ENCODE results near the gene VPS50.

Gene VPS50

GRCh38 chr7:93238748-93239147 lies 6.6 kb downstream of the VPS50 start:
- WGBS, 2 experiments, result 94 to 98% methylated on average over 2 of the region's 2 CpGs

GRCh38 chr7:93239824-93240223 lies 7.7 kb downstream of the VPS50 start:
- H3K4me1 ChIP-seq (ENCODE audit: control insufficient read depth, insufficient read depth, low read length), result no peaks in the 10 kb centered on the region
- H3K27ac ChIP-seq (ENCODE audit: insufficient read depth, low read depth, low read length, poor library complexity, severe bottlenecking), result no peak overlapping the region
- no peak overlapping the region for H3K4me3 ChIP-seq (ENCODE audit: insufficient read depth, low read depth, low read length)
- no peaks in the 10 kb centered on the region for H3K36me3 ChIP-seq (ENCODE audit: control insufficient read depth, insufficient read depth, low read length)
- H3K27me3 ChIP-seq (ENCODE audit: control insufficient read depth, insufficient read depth, low read length, poor library complexity, severe bottlenecking), result no peaks in the 10 kb centered on the region
- no peaks in the 10 kb centered on the region for H3K9me3 ChIP-seq (ENCODE audit: control insufficient read depth, low read length)
- WGBS, 2 experiments, result 90 to 95% methylated on average over 4 of the region's 4 CpGs

More at GRCh38 chr7:93238748-93239147, 6.6 kb downstream of the VPS50 start:
- Histone ChIP-seq H3K27me3 (ENCODE audit: control insufficient read depth, insufficient read depth, low read length, poor library complexity, severe bottlenecking) (no peaks in the 10 kb centered on the region), H3K36me3 (ENCODE audit: control insufficient read depth, insufficient read depth, low read length) (no peaks in the 10 kb centered on the region), H3K4me1 (ENCODE audit: control insufficient read depth, insufficient read depth, low read length) (no peaks in the 10 kb centered on the region), H3K4me3 (ENCODE audit: insufficient read depth, low read depth, low read length) (no peak overlapping the region), H3K27ac (ENCODE audit: insufficient read depth, low read depth, low read length, poor library complexity, severe bottlenecking) (no peak overlapping the region), H3K9me3 (ENCODE audit: control insufficient read depth, low read length) (no peaks in the 10 kb centered on the region)

GRCh38 chr7:93242106-93242505 lies 9.9 kb downstream of the VPS50 start:
- H3K9me3 ChIP-seq (ENCODE audit: control insufficient read depth, low read length), result no peaks in the 10 kb centered on the region
- H3K36me3 ChIP-seq (ENCODE audit: control insufficient read depth, insufficient read depth, low read length), result no peaks in the 10 kb centered on the region
- no peaks in the 10 kb centered on the region for H3K4me1 ChIP-seq (ENCODE audit: control insufficient read depth, insufficient read depth, low read length)
- no peak overlapping the region for H3K27ac ChIP-seq (ENCODE audit: insufficient read depth, low read depth, low read length, poor library complexity, severe bottlenecking)
- 81 to 98% methylated on average over 2 to 3 of the region's 3 CpGs for WGBS, 2 experiments
- H3K4me3 ChIP-seq (ENCODE audit: insufficient read depth, low read depth, low read length), result no peak overlapping the region
- H3K27me3 ChIP-seq (ENCODE audit: control insufficient read depth, insufficient read depth, low read length, poor library complexity, severe bottlenecking), result no peaks in the 10 kb centered on the region

- Histone ChIP-seq H3K9me3 (ENCODE audit: control insufficient read depth, low read length) (no peaks in the 10 kb centered on the region), H3K4me3 (ENCODE audit: insufficient read depth, low read depth, low read length) (no peak overlapping the region), H3K36me3 (ENCODE audit: control insufficient read depth, insufficient read depth, low read length) (no peaks in the 10 kb centered on the region), H3K27ac (ENCODE audit: insufficient read depth, low read depth, low read length, poor library complexity, severe bottlenecking) (no peak overlapping the region), H3K4me1 (ENCODE audit: control insufficient read depth, insufficient read depth, low read length) (no peaks in the 10 kb centered on the region), H3K27me3 (ENCODE audit: control insufficient read depth, insufficient read depth, low read length, poor library complexity, severe bottlenecking) (no peaks in the 10 kb centered on the region)
- 75 to 76% methylated on average over 9 of the region's 9 CpGs for WGBS, 2 experiments
Observed at GRCh38 chr7:93245525-93246432, 13.6 kb downstream of the VPS50 start.

- no peaks in the 10 kb centered on the region for H3K36me3 ChIP-seq (ENCODE audit: control insufficient read depth, insufficient read depth, low read length)
- no peaks in the 10 kb centered on the region for H3K27me3 ChIP-seq (ENCODE audit: control insufficient read depth, insufficient read depth, low read length, poor library complexity, severe bottlenecking)
- H3K27ac ChIP-seq (ENCODE audit: insufficient read depth, low read depth, low read length, poor library complexity, severe bottlenecking), result no peak overlapping the region
- no peaks in the 10 kb centered on the region for H3K9me3 ChIP-seq (ENCODE audit: control insufficient read depth, low read length)
- WGBS, 2 experiments, result 73 to 80% methylated on average over 5 of the region's 5 CpGs
- no peaks in the 10 kb centered on the region for H3K4me1 ChIP-seq (ENCODE audit: control insufficient read depth, insufficient read depth, low read length)
- H3K4me3 ChIP-seq (ENCODE audit: insufficient read depth, low read depth, low read length), result no peak overlapping the region
Observed at GRCh38 chr7:93249491-93250148, 17.5 kb downstream of the VPS50 start.

- H3K4me1 ChIP-seq (ENCODE audit: control insufficient read depth, insufficient read depth, low read length), result no peaks in the 10 kb centered on the region
- H3K9me3 ChIP-seq (ENCODE audit: control insufficient read depth, low read length), result no peaks in the 10 kb centered on the region
- H3K4me3 ChIP-seq (ENCODE audit: insufficient read depth, low read depth, low read length), result no peak overlapping the region
- no peak overlapping the region for H3K27ac ChIP-seq (ENCODE audit: insufficient read depth, low read depth, low read length, poor library complexity, severe bottlenecking)
- no peaks in the 10 kb centered on the region for H3K36me3 ChIP-seq (ENCODE audit: control insufficient read depth, insufficient read depth, low read length)
- no peaks in the 10 kb centered on the region for H3K27me3 ChIP-seq (ENCODE audit: control insufficient read depth, insufficient read depth, low read length, poor library complexity, severe bottlenecking)
Observed at GRCh38 chr7:93258661-93259060, 26.5 kb downstream of the VPS50 start.

- H3K27ac ChIP-seq (ENCODE audit: insufficient read depth, low read depth, low read length, poor library complexity, severe bottlenecking), result no peak overlapping the region
- WGBS, 2 experiments, result 100% methylated on average over 1 of the region's 1 CpG; no CpG with 5 or more reads in 1 of the 2 experiments
- H3K9me3 ChIP-seq (ENCODE audit: control insufficient read depth, low read length), result no peaks in the 10 kb centered on the region
- H3K4me3 ChIP-seq (ENCODE audit: insufficient read depth, low read depth, low read length), result no peak overlapping the region
- no peaks in the 10 kb centered on the region for H3K27me3 ChIP-seq (ENCODE audit: control insufficient read depth, insufficient read depth, low read length, poor library complexity, severe bottlenecking)
- H3K4me1 ChIP-seq (ENCODE audit: control insufficient read depth, insufficient read depth, low read length), result no peaks in the 10 kb centered on the region
- H3K36me3 ChIP-seq (ENCODE audit: control insufficient read depth, insufficient read depth, low read length), result no peaks in the 10 kb centered on the region
Observed at GRCh38 chr7:93262535-93262934, 30.4 kb downstream of the VPS50 start.

- Histone ChIP-seq H3K4me3 (ENCODE audit: insufficient read depth, low read depth, low read length) (no peak overlapping the region), H3K36me3 (ENCODE audit: control insufficient read depth, insufficient read depth, low read length) (no peaks in the 10 kb centered on the region), H3K27ac (ENCODE audit: insufficient read depth, low read depth, low read length, poor library complexity, severe bottlenecking) (no peak overlapping the region), H3K4me1 (ENCODE audit: control insufficient read depth, insufficient read depth, low read length) (no peaks in the 10 kb centered on the region), H3K27me3 (ENCODE audit: control insufficient read depth, insufficient read depth, low read length, poor library complexity, severe bottlenecking) (no peaks in the 10 kb centered on the region), H3K9me3 (ENCODE audit: control insufficient read depth, low read length) (no peaks in the 10 kb centered on the region)
- 92 to 100% methylated on average over 4 of the region's 4 CpGs for WGBS, 2 experiments
Observed at GRCh38 chr7:93265220-93265619, 33.1 kb downstream of the VPS50 start.

GRCh38 chr7:93279541-93279940 lies 47.4 kb downstream of the VPS50 start:
- H3K9me3 ChIP-seq (ENCODE audit: control insufficient read depth, low read length), result no peaks in the 10 kb centered on the region
- H3K4me3 ChIP-seq (ENCODE audit: insufficient read depth, low read depth, low read length), result no peak overlapping the region
- no peak overlapping the region for H3K27ac ChIP-seq (ENCODE audit: insufficient read depth, low read depth, low read length, poor library complexity, severe bottlenecking)
- no peaks in the 10 kb centered on the region for H3K36me3 ChIP-seq (ENCODE audit: control insufficient read depth, insufficient read depth, low read length)
- WGBS, 2 experiments, result 97 to 100% methylated on average over 1 of the region's 1 CpG
- H3K4me1 ChIP-seq (ENCODE audit: control insufficient read depth, insufficient read depth, low read length), result no peaks in the 10 kb centered on the region
- no peaks in the 10 kb centered on the region for H3K27me3 ChIP-seq (ENCODE audit: control insufficient read depth, insufficient read depth, low read length, poor library complexity, severe bottlenecking)

GRCh38 chr7:93284908-93285307 lies 52.7 kb downstream of the VPS50 start:
- no peak overlapping the region for H3K27ac ChIP-seq (ENCODE audit: insufficient read depth, low read depth, low read length, poor library complexity, severe bottlenecking)
- H3K36me3 ChIP-seq (ENCODE audit: control insufficient read depth, insufficient read depth, low read length), result no peaks in the 10 kb centered on the region
- H3K4me3 ChIP-seq (ENCODE audit: insufficient read depth, low read depth, low read length), result no peak overlapping the region
- H3K27me3 ChIP-seq (ENCODE audit: control insufficient read depth, insufficient read depth, low read length, poor library complexity, severe bottlenecking), result no peaks in the 10 kb centered on the region
- WGBS, 2 experiments, result no CpG with 5 or more reads among the region's 1 CpG
- H3K9me3 ChIP-seq (ENCODE audit: control insufficient read depth, low read length), result no peaks in the 10 kb centered on the region
- H3K4me1 ChIP-seq (ENCODE audit: control insufficient read depth, insufficient read depth, low read length), result no peaks in the 10 kb centered on the region
